H9 (cell line): ENCODE results near the gene SMC1B. TPM values are rescaled to one million over a fixed set of nuclear protein-coding genes. Genes with fewer than 3 reads are reported as not detected.

Source experiments
- DNase-seq: peaks from one replicate; pipeline ENCODE4 v3.0.0-alpha.2; 2017
- H2AFZ ChIP-seq: one replicate; pipeline ENCODE4 v1.6.1; 2013; ENCODE audit warnings: mild to moderate bottlenecking, low read length, control low read depth, moderate library complexity
- H2AK5ac ChIP-seq: 2 replicates; pipeline ENCODE4 v1.6.1; 2013; ENCODE audit warnings: low read length, control low read depth, mixed read lengths; ENCODE audit not compliant: insufficient read length
- H2BK120ac ChIP-seq: one replicate; pipeline ENCODE4 v1.6.1; 2013; ENCODE audit warnings: low read depth, mild to moderate bottlenecking, low read length, control low read depth, inconsistent platforms; ENCODE audit not compliant: poor library complexity, severe bottlenecking
- H2BK12ac ChIP-seq: 2 replicates; pipeline ENCODE4 v1.6.1; 2013; ENCODE audit warnings: low read length, control low read depth, mixed read lengths, low read depth; ENCODE audit not compliant: insufficient read length
- H2BK15ac ChIP-seq: 2 replicates; pipeline ENCODE4 v1.6.1; 2013; ENCODE audit warnings: low read depth, low read length, control low read depth
- H2BK20ac ChIP-seq: one replicate; pipeline ENCODE4 v1.6.1; 2013; ENCODE audit warnings: low read depth, mild to moderate bottlenecking, low read length, control low read depth, inconsistent platforms; ENCODE audit not compliant: poor library complexity, severe bottlenecking
- H2BK5ac ChIP-seq: 2 replicates; pipeline ENCODE4 v1.6.1; 2013; ENCODE audit warnings: low read length, control low read depth, mixed read lengths; ENCODE audit not compliant: insufficient read length
- H3K14ac ChIP-seq: 2 replicates; pipeline ENCODE4 v1.6.1; 2013; ENCODE audit warnings: low read length, control low read depth; ENCODE audit not compliant: insufficient read depth
- H3K18ac ChIP-seq: 2 replicates; pipeline ENCODE4 v1.6.1; 2013; ENCODE audit warnings: low read depth, mild to moderate bottlenecking, mixed read lengths, low read length, control low read depth; ENCODE audit not compliant: insufficient read length
- H3K23ac ChIP-seq: 2 replicates; pipeline ENCODE4 v1.6.1; 2013; ENCODE audit warnings: low read length, control low read depth, mixed read lengths, low read depth; ENCODE audit not compliant: insufficient read length
- H3K23me2 ChIP-seq: 2 replicates; pipeline ENCODE4 v1.6.1; 2013; ENCODE audit warnings: low read depth, mild to moderate bottlenecking, mixed read lengths, low read length, control low read depth; ENCODE audit not compliant: insufficient read length, poor library complexity, severe bottlenecking
- H3K27ac ChIP-seq: 2 replicates; pipeline ENCODE4 v1.5.1; 2013; ENCODE audit warnings: low read length, control low read depth, mixed read lengths, low read depth; ENCODE audit not compliant: insufficient read length
- H3K27me3 ChIP-seq: 2 replicates; pipeline ENCODE4 v1.6.1; 2013; ENCODE audit warnings: low read length, control low read depth, inconsistent platforms; ENCODE audit not compliant: insufficient read depth
- H3K4ac ChIP-seq: 2 replicates; pipeline ENCODE4 v1.6.1; 2013; ENCODE audit warnings: low read depth, mild to moderate bottlenecking, control low read depth, inconsistent platforms, low read length, moderate library complexity
- H3K4me1 ChIP-seq: 2 replicates; pipeline ENCODE4 v1.6.1; 2013; ENCODE audit warnings: low read length, control low read depth, inconsistent platforms; ENCODE audit not compliant: insufficient read depth
- H3K4me2 ChIP-seq: 2 replicates; pipeline ENCODE4 v1.6.1; 2013; ENCODE audit warnings: low read length, control low read depth, mixed read lengths; ENCODE audit not compliant: insufficient read length, insufficient read depth
- H3K56ac ChIP-seq: 2 replicates; pipeline ENCODE4 v1.6.1; 2013; ENCODE audit warnings: low read depth, mild to moderate bottlenecking, mixed read lengths, low read length, control low read depth; ENCODE audit not compliant: insufficient read length
- H3K79me1 ChIP-seq: 2 replicates; pipeline ENCODE4 v1.6.1; 2013; ENCODE audit warnings: low read depth, mild to moderate bottlenecking, moderate library complexity, low read length, control low read depth, inconsistent platforms; ENCODE audit not compliant: insufficient read depth, poor library complexity, severe bottlenecking
- H3K79me2 ChIP-seq: 2 replicates; pipeline ENCODE4 v1.6.1; 2013; ENCODE audit warnings: low read length, control low read depth, inconsistent platforms; ENCODE audit not compliant: insufficient read depth
- H3K9ac ChIP-seq: 2 replicates; pipeline ENCODE4 v1.6.1; 2013; ENCODE audit warnings: low read length, control low read depth, mixed read lengths; ENCODE audit not compliant: insufficient read length; ENCODE audit errors: extremely low read depth
- H3K9me3 ChIP-seq: one replicate; pipeline ENCODE4 v1.6.1; 2013; ENCODE audit warnings: low read depth, low read length, inconsistent platforms; ENCODE audit not compliant: control insufficient read depth
- H3T11ph ChIP-seq: one replicate; pipeline ENCODE4 v1.6.1; 2013; ENCODE audit warnings: mild to moderate bottlenecking, low read length, control low read depth, inconsistent platforms
- H4K20me1 ChIP-seq: one replicate; pipeline ENCODE4 v1.6.1; 2013; ENCODE audit not compliant: control insufficient read depth, insufficient read length, insufficient read depth
- H4K5ac ChIP-seq: 2 replicates; pipeline ENCODE4 v1.6.1; 2013; ENCODE audit warnings: low read depth, mild to moderate bottlenecking, mixed read lengths, low read length, control low read depth; ENCODE audit not compliant: insufficient read length
- H4K8ac ChIP-seq: replicated peaks from 2 replicates; pipeline ENCODE4 v1.6.1; 2013; ENCODE audit warnings: low read length, control low read depth, mixed read lengths, low read depth; ENCODE audit not compliant: insufficient read length
- H4K91ac ChIP-seq: 2 replicates; pipeline ENCODE4 v1.6.1; 2013; ENCODE audit warnings: low read depth, mild to moderate bottlenecking, moderate library complexity, mixed read lengths, low read length, control low read depth; ENCODE audit not compliant: insufficient read length
- H3K27ac Mint-ChIP-seq, 3 experiments: 2 replicates in 2 of 3; 3 replicates in 1 of 3; pipeline ENCODE4 v1.8.0; 2020 to 2021; ENCODE audit warnings: mixed read lengths in 3 of 3, mild to moderate bottlenecking in 1 of 3, moderate library complexity in 1 of 3
- H3K27me3 Mint-ChIP-seq: 2 replicates; pipeline ENCODE4 v1.8.0; 2021; ENCODE audit warnings: low read depth, mild to moderate bottlenecking, moderate library complexity, mixed read lengths
- H3K36me3 Mint-ChIP-seq, 3 experiments: 2 replicates in 2 of 3; 3 replicates in 1 of 3; pipeline ENCODE4 v1.8.0; 2020 to 2021; ENCODE audit warnings: low read depth in 3 of 3, mixed read lengths in 3 of 3; ENCODE audit not compliant: insufficient read depth in 1 of 3
- H3K4me1 Mint-ChIP-seq, 2 experiments: 2 replicates each; pipeline ENCODE4 v1.8.0; 2020; ENCODE audit warnings: mixed read lengths in 2 of 2
- H3K4me3 Mint-ChIP-seq, 2 experiments: 2 replicates in 1 of 2; 3 replicates in 1 of 2; pipeline ENCODE4 v1.8.0; 2020 to 2021; ENCODE audit warnings: mild to moderate bottlenecking in 2 of 2, mixed read lengths in 2 of 2, moderate library complexity in 1 of 2
- H3K9me3 Mint-ChIP-seq, 2 experiments: 2 replicates in 1 of 2; 3 replicates in 1 of 2; pipeline ENCODE4 v1.8.0; 2020; ENCODE audit warnings: mild to moderate bottlenecking in 2 of 2, mixed read lengths in 2 of 2, moderate library complexity in 1 of 2
- CTCF ChIP-seq: fragments of 200-600 bp; sonication (generic); conservative IDR thresholded peaks from 3 replicates; pipeline ENCODE4 v1.8.0; 2021; ENCODE audit warnings: antibody characterized with exemption, mild to moderate bottlenecking
- WGBS: extraction: QIAGEN DNeasy Blood & Tissue Kit; methylation state at CpG from one replicate; pipeline ENCODE4 v1.1.7; 2013; ENCODE audit warnings: missing lambda C conversion rate, low lambda C conversion rate, mixed read lengths; ENCODE audit not compliant: insufficient read length; ENCODE audit errors: extremely low coverage; 5-methylcytosine and 5-hydroxymethylcytosine counted together
- total RNA-seq: library from RNA; stranded (reverse); gene quantifications from 2 replicates; pipeline ENCODE4 v1.2.1, GENCODE V29; 2021

Gene SMC1B
- total RNA-seq, 1 experiment from 2014 or later, result not detected

- no peaks in the 10 kb centered on the region for H3K79me1 ChIP-seq
- H2AFZ ChIP-seq, result no peak overlapping the region
- H3K27me3 Mint-ChIP-seq, result no peaks in the 10 kb centered on the region
- no peak overlapping the region for H4K91ac ChIP-seq
- no peak overlapping the region for H3K4me3 Mint-ChIP-seq
- H2BK5ac ChIP-seq, result no peak overlapping the region
- peak overlapping the region in 1 of 3 experiments; percentile 61; a peak in 1 of 7 replicates for H3K27ac Mint-ChIP-seq
- no peak overlapping the region for H2BK20ac ChIP-seq
- H4K20me1 ChIP-seq, result no peaks in the 10 kb centered on the region
- no peaks in the 10 kb centered on the region for H3K9me3 ChIP-seq
- H3K4me1 Mint-ChIP-seq, result no peaks in the 10 kb centered on the region
- no peak overlapping the region for H2AK5ac ChIP-seq
- no peak overlapping the region for H3K18ac ChIP-seq
- WGBS, result no CpG with 5 or more reads among the region's 9 CpGs
- H4K5ac ChIP-seq, result no peak overlapping the region
- DNase-seq, result no peak
- H3K23ac ChIP-seq, result no peak overlapping the region
- no peak overlapping the region for H2BK12ac ChIP-seq
- no peak for TF ChIP-seq CTCF
- no peak overlapping the region for H3K4ac ChIP-seq
- no peaks in the 10 kb centered on the region for H3K79me2 ChIP-seq
- no peak overlapping the region for H3K14ac ChIP-seq
- H3K36me3 Mint-ChIP-seq, result peaks cover 10 to 70% (median 62%) of the 10 kb centered on the region in 3 experiments; a peak in 6 of 7 replicates
- no peak overlapping the region for H2BK15ac ChIP-seq
- H4K8ac ChIP-seq, result no peak overlapping the region
- H3K23me2 ChIP-seq, result no peaks in the 10 kb centered on the region
- no peaks in the 10 kb centered on the region for H3K4me1 ChIP-seq
- H3K4me2 ChIP-seq, result no peak overlapping the region
- H3K27me3 ChIP-seq, result no peaks in the 10 kb centered on the region
- no peak overlapping the region for H2BK120ac ChIP-seq
- no peak overlapping the region for H3K27ac ChIP-seq
- H3T11ph ChIP-seq, result no peak overlapping the region
- no peak overlapping the region for H3K9ac ChIP-seq
- H3K56ac ChIP-seq, result no peak overlapping the region
- no peaks in the 10 kb centered on the region; a peak in 1 of 5 replicates for H3K9me3 Mint-ChIP-seq
These were observed 81.9 kb downstream of the SMC1B start for GRCh38 chr22:45331486-45331885.
